Endodermal cell (in vitro differentiated cells): ENCODE results near the gene ALG14. TPM values are rescaled to one million over a fixed set of nuclear protein-coding genes. Genes with fewer than 3 reads are reported as not detected.
"Not testable (repeated sequence)": the region's sequence is repeated elsewhere in the genome, so short reads cannot be mapped to it uniquely, and the experiment has no call there.

ENCODE experiments used
- DNase-seq: peaks from one replicate; pipeline ENCODE4 v3.0.0-alpha.2; 2017
- H3K27ac ChIP-seq: 2 replicates; pipeline ENCODE4 v1.5.1; 2013; ENCODE audit warnings: mild to moderate bottlenecking, low read depth, low read length, moderate library complexity
- H3K27me3 ChIP-seq: 2 replicates; pipeline ENCODE4 v1.6.1; 2013; ENCODE audit warnings: mild to moderate bottlenecking, low read length, moderate library complexity; ENCODE audit not compliant: insufficient read depth, control insufficient read depth, poor library complexity, severe bottlenecking
- H3K36me3 ChIP-seq: 2 replicates; pipeline ENCODE4 v1.7.0; 2013; ENCODE audit warnings: mild to moderate bottlenecking, low read length, moderate library complexity; ENCODE audit not compliant: control insufficient read depth, insufficient read depth
- H3K4me1 ChIP-seq: one replicate; pipeline ENCODE4 v1.7.0; 2013; ENCODE audit warnings: low read length; ENCODE audit not compliant: control insufficient read depth, insufficient read depth
- H3K4me3 ChIP-seq: 2 replicates; pipeline ENCODE4 v1.5.1; 2013; ENCODE audit warnings: mild to moderate bottlenecking, low read length, moderate library complexity
- H3K9ac ChIP-seq: 2 replicates; pipeline ENCODE4 v1.6.1; 2013; ENCODE audit warnings: mild to moderate bottlenecking, low read length, moderate library complexity; ENCODE audit not compliant: poor library complexity, severe bottlenecking; ENCODE audit errors: extremely low read depth
- H3K9me3 ChIP-seq: 2 replicates; pipeline ENCODE4 v1.6.1; 2013; ENCODE audit warnings: mild to moderate bottlenecking, low read length, moderate library complexity; ENCODE audit not compliant: control insufficient read depth
- H3K27ac Mint-ChIP-seq: 2 replicates; pipeline ENCODE4 v1.8.0; 2020; ENCODE audit warnings: mixed read lengths
- H3K27me3 Mint-ChIP-seq: 2 replicates; pipeline ENCODE4 v1.8.0; 2021; ENCODE audit warnings: mild to moderate bottlenecking, mixed read lengths; ENCODE audit not compliant: insufficient read depth
- H3K36me3 Mint-ChIP-seq: 2 replicates; pipeline ENCODE4 v1.8.0; 2020; ENCODE audit warnings: low read depth, mixed read lengths
- H3K4me1 Mint-ChIP-seq: 2 replicates; pipeline ENCODE4 v1.8.0; 2020; ENCODE audit warnings: mixed read lengths
- H3K4me3 Mint-ChIP-seq: 2 replicates; pipeline ENCODE4 v1.8.0; 2020; ENCODE audit warnings: mild to moderate bottlenecking, moderate library complexity, mixed read lengths
- H3K9me3 Mint-ChIP-seq: 2 replicates; pipeline ENCODE4 v1.8.0; 2020; ENCODE audit warnings: mild to moderate bottlenecking, mixed read lengths
- CTCF ChIP-seq: fragments of 200-600 bp; sonication (generic); conservative IDR thresholded peaks from 2 replicates; pipeline ENCODE4 v1.5.0; 2021; ENCODE audit warnings: antibody characterized with exemption, mild to moderate bottlenecking
- WGBS, 2 experiments: methylation state at CpG; one replicate each; pipeline versions ENCODE4 v1.1.5 to v1.1.7; 2013; ENCODE audit warnings: missing lambda C conversion rate in 2 of 2, mixed read lengths in 1 of 2; ENCODE audit not compliant: insufficient coverage in 1 of 2, insufficient read length in 1 of 2; 5-methylcytosine and 5-hydroxymethylcytosine counted together
- total RNA-seq, 2 donors: library from RNA; stranded (reverse); fragmentation: NEBNext Ultra II Directional in 1 of 2; extraction: Animal tissue kit (Norgen Biotek cat#: 25700) in 1 of 2; gene quantifications; 2 replicates in 1 of 2; 3 replicates in 1 of 2; pipeline ENCODE4 v1.2.1, GENCODE V29; 2021

The ALG14 gene
- total RNA-seq, 2 donors from 2014 or later: 5.9 to 7.0 TPM

GRCh38 chr1:95022644-95022926 lies 50.2 kb downstream of the ALG14 start:
- no peak for TF ChIP-seq CTCF
- DNase-seq: no peak
- peaks cover 2% of the 10 kb centered on the region for H3K4me1 ChIP-seq
- Mint-ChIP-seq H3K27ac (no peak overlapping the region), H3K4me1 (peaks cover 9% of the 10 kb centered on the region), H3K27me3 (no peaks in the 10 kb centered on the region), H3K9me3 (peaks cover 2% of the 10 kb centered on the region), H3K4me3 (no peak overlapping the region), H3K36me3 (peaks cover 32% of the 10 kb centered on the region)
- H3K27ac ChIP-seq: no peak overlapping the region
- H3K27me3 ChIP-seq: no peaks in the 10 kb centered on the region
- no peak overlapping the region for H3K9ac ChIP-seq
- no peak overlapping the region for H3K4me3 ChIP-seq
- peaks cover 21% of the 10 kb centered on the region for H3K9me3 ChIP-seq
- peaks cover 7% of the 10 kb centered on the region for H3K36me3 ChIP-seq

GRCh38 chr1:95021805-95022643 lies 50.7 kb downstream of the ALG14 start:
- H3K27me3 ChIP-seq: no peaks in the 10 kb centered on the region
- TF ChIP-seq CTCF: no peak
- peaks cover 7% of the 10 kb centered on the region for H3K36me3 ChIP-seq
- no peak overlapping the region for H3K27ac Mint-ChIP-seq
- peaks cover 32% of the 10 kb centered on the region for H3K36me3 Mint-ChIP-seq
- H3K9ac ChIP-seq: no peak overlapping the region
- H3K27me3 Mint-ChIP-seq: no peaks in the 10 kb centered on the region
- peaks cover 12% of the 10 kb centered on the region for H3K4me1 Mint-ChIP-seq
- 88 to 94% methylated on average over 5 to 7 of the region's 7 CpGs for WGBS, 2 experiments
- H3K27ac ChIP-seq: no peak overlapping the region
- H3K4me3 ChIP-seq: no peak overlapping the region
- H3K9me3 ChIP-seq: peaks cover 21% of the 10 kb centered on the region
- no peak overlapping the region for H3K4me3 Mint-ChIP-seq
- peaks cover 2% of the 10 kb centered on the region for H3K4me1 ChIP-seq
- H3K9me3 Mint-ChIP-seq: peaks cover 2% of the 10 kb centered on the region
- DNase-seq: no peak

DNA sequence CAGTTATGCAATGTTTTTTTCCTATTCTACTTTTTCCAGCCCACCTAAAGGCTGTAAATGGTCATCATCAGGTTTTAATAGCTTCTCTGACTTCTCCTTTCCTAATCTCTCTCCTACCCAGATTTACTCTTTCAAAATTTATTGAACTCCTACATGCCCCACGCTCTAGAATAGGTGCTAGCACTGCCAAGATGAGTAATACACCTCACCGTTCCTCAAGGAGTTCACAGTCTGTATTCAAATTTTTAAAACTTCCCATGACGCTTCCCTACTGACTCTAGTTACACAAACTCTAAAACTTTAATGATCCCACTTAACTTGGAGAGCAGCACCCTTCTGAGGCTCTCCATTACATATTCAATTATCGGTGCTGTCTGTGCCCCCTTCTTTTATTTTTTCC lies 51.6 kb downstream of the ALG14 start:
- TF ChIP-seq CTCF: no peak
- Mint-ChIP-seq H3K4me3 (no peak overlapping the region), H3K4me1 (peaks cover 14% of the 10 kb centered on the region), H3K36me3 (peaks cover 23% of the 10 kb centered on the region), H3K27me3 (no peaks in the 10 kb centered on the region), H3K27ac (no peak overlapping the region), H3K9me3 (peaks cover 2% of the 10 kb centered on the region)
- Histone ChIP-seq H3K36me3 (peaks cover 1% of the 10 kb centered on the region), H3K4me3 (no peak overlapping the region), H3K27ac (no peak overlapping the region), H3K9ac (no peak overlapping the region), H3K27me3 (no peaks in the 10 kb centered on the region), H3K4me1 (peaks cover 2% of the 10 kb centered on the region), H3K9me3 (peaks cover 20% of the 10 kb centered on the region)
- DNase-seq: no peak
- 80 to 97% methylated on average over 4 of the region's 4 CpGs for WGBS, 2 experiments

- not testable (repeated sequence) for DNase-seq, H3K27me3 ChIP-seq, H3K27ac ChIP-seq, H3K9ac ChIP-seq, H3K9me3 ChIP-seq, H3K4me1 ChIP-seq, H3K27ac Mint-ChIP-seq, H3K4me3 ChIP-seq, H3K36me3 ChIP-seq, H3K27me3 Mint-ChIP-seq, H3K36me3 Mint-ChIP-seq, H3K9me3 Mint-ChIP-seq, H3K4me3 Mint-ChIP-seq
- 92 to 94% methylated on average over 6 of the region's 6 CpGs for WGBS, 2 experiments
- peaks cover 24% of the 10 kb centered on the region for H3K4me1 Mint-ChIP-seq
Observed at GRCh38 chr1:95019466-95019865, 53.3 kb downstream of the ALG14 start.
